Vagina (tissue), 2 donors: ENCODE data around the gene AURKAIP1. TPM values are rescaled to one million over a fixed set of nuclear protein-coding genes. Genes with fewer than 3 reads are reported as not detected.
"Not testable (repeated sequence)": the region's sequence is repeated elsewhere in the genome, so short reads cannot be mapped to it uniquely, and the experiment has no call there.

Experiments
- DNase-seq, 2 donors: peaks; one replicate each; pipeline ENCODE4 v3.0.0-alpha.2; 2017; ENCODE audit errors: extremely low spot score in 2 of 2
- H3K27ac ChIP-seq: fragments of 200-600 bp; sonication (generic); one replicate; pipeline ENCODE4 v1.5.1; 2019
- H3K27me3 ChIP-seq: fragments of 200-600 bp; sonication (generic); one replicate; pipeline ENCODE4 v1.5.1; 2019
- H3K36me3 ChIP-seq, 2 donors: fragments of 200-600 bp; sonication (generic); one replicate each; pipeline ENCODE4 v1.5.1; 2017 to 2019
- H3K4me1 ChIP-seq: fragments of 200-600 bp; sonication (generic); one replicate; pipeline ENCODE4 v1.5.1; 2019
- H3K4me3 ChIP-seq, 2 donors: fragments of 200-600 bp; sonication (generic); 1 replicate in 1 of 2; 2 replicates in 1 of 2; pipeline ENCODE4 v1.5.1; 2016 to 2019
- H3K9me3 ChIP-seq: fragments of 200-600 bp; sonication (generic); one replicate; pipeline ENCODE4 v1.5.1; 2019
- POLR2A ChIP-seq, 2 donors: fragments of 450-650 bp; IDR thresholded peaks; one replicate each; pipeline ENCODE4 v1.6.1; 2017; ENCODE audit warnings: antibody characterized with exemption in 2 of 2, mild to moderate bottlenecking in 2 of 2, moderate library complexity in 2 of 2
- POLR2AphosphoS5 ChIP-seq, 2 donors: sonication (generic); formaldehyde crosslinking; IDR thresholded peaks; one replicate each; pipeline ENCODE4 v1.9.0; 2017; ENCODE audit warnings: antibody characterized with exemption in 2 of 2, mild to moderate bottlenecking in 2 of 2, low read depth in 1 of 2; ENCODE audit not compliant: insufficient read depth in 1 of 2
- intact Hi-C: fragments of 100-400 bp; cut with DNase I; formaldehyde crosslinking; loops from one replicate; pipeline ENCODE4 v1.15.1; 2023
- total RNA-seq: library from RNA; depleted of rRNA; stranded (reverse); fragments of >200 nt; gene quantifications from one replicate; pipeline ENCODE4 v1.2.3, GENCODE V29; 2016
- TF ChIP-seq, protein P1 (sequence below), 3 experiments: fragments of 450-650 bp in 2 of 3; fragments of 200-600 bp in 1 of 3; sonication (generic) in 1 of 3; IDR thresholded peaks; one replicate each; pipeline ENCODE4 v1.5.1; 2017 to 2019; ENCODE audit warnings: antibody characterized with exemption in 3 of 3, mild to moderate bottlenecking in 2 of 3, moderate library complexity in 2 of 3

Gene AURKAIP1
- total RNA-seq, 1 donor from 2014 or later, result 94.5 TPM

DNA sequence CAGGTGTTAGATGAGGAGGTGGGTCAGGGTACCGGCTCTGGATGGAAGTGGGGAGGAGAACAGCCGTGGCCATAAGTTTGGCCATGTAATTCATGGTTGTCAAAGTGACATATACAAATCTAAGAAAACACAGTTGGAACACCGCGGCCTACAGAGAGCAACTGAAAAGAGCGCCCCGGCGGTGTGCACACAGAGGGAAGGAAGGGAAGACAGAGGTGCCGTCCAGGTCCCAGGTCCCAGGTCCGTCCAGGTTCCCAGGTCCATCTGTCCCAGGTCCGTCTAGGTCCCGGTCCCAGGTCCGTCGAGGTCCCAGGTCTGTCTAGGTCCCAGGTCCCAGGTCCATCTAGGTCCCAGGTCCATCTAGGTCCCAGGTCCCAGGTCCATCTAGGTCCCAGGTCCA lies 36.6 kb upstream of the AURKAIP1 start:
- DNase-seq, result no peak
- H3K27ac ChIP-seq, result no peak overlapping the region
- peaks cover 14% of the 10 kb centered on the region for H3K4me1 ChIP-seq
- H3K4me3 ChIP-seq, result no peak overlapping the region
- H3K9me3 ChIP-seq, result no peaks in the 10 kb centered on the region
- intact Hi-C loops, result no loop called here
- no peaks in the 10 kb centered on the region for H3K27me3 ChIP-seq
- H3K36me3 ChIP-seq, result no peaks in the 10 kb centered on the region
- TF ChIP-seq, protein P1, sequence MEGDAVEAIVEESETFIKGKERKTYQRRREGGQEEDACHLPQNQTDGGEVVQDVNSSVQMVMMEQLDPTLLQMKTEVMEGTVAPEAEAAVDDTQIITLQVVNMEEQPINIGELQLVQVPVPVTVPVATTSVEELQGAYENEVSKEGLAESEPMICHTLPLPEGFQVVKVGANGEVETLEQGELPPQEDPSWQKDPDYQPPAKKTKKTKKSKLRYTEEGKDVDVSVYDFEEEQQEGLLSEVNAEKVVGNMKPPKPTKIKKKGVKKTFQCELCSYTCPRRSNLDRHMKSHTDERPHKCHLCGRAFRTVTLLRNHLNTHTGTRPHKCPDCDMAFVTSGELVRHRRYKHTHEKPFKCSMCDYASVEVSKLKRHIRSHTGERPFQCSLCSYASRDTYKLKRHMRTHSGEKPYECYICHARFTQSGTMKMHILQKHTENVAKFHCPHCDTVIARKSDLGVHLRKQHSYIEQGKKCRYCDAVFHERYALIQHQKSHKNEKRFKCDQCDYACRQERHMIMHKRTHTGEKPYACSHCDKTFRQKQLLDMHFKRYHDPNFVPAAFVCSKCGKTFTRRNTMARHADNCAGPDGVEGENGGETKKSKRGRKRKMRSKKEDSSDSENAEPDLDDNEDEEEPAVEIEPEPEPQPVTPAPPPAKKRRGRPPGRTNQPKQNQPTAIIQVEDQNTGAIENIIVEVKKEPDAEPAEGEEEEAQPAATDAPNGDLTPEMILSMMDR (IDR thresholded peaks at IDR 0.05), result no peak
- TF ChIP-seq POLR2A (IDR thresholded peaks at IDR 0.05), result no peak
- TF ChIP-seq POLR2AphosphoS5 (IDR thresholded peaks at IDR 0.05; ENCODE audit: insufficient read depth in 1 of 2, low read depth in 1 of 2), result no peak

DNA sequence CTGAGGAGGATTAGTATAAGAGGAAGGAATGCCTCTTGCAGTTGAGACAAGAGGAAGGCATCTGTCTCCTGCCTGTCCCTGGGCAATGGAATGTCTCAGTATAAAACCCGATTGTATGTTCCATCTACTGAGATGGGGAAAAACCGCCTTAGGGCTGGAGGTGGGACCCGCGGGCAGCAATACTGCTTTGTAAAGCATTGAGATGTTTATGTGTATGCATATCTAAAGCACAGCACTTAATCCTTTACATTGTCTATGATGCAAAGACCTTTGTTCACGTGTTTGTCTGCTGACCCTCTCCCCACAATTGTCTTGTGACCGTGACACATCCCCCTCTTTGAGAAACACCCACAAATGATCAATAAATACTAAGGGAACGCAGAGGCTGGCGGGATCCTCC lies 35.2 kb upstream of the AURKAIP1 start:
- intact Hi-C loops, DNase-seq, H3K27ac ChIP-seq, H3K36me3 ChIP-seq, H3K27me3 ChIP-seq, H3K4me3 ChIP-seq, H3K9me3 ChIP-seq: not testable (repeated sequence)
- H3K4me1 ChIP-seq, result peaks cover 28% of the 10 kb centered on the region

DNA sequence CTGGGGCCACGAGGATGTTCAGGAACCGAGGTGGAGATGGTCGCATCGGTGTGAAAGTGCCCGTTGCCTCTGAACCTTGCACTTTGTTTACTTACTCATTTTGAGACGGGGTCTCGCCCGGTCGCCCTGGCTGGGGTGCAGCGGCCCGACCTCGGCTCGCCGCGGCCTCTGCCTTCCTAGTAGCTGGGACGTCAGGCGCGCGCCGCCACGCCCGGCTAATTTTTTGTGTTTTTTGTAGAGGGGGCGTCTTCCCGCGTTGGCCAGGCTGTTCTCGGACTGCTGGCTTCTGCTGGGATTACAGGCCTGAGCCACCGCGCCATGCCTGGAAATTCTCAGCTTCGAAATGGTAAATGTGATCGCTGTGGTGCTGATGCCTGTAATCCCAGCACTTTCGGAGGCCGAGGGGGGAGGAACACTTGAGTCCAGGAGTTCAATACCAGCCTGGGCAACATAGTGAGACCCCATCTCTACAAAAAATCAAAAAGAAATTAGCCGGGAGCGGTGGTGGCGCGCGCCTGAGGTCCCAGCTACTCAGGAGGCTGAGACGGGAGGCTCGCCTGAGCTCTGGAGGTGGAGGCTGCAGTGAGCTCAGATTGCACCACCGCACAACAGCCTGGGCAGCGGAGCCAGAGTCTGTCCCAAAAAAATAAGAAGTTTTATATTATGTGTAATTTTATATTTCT lies 32.8 kb upstream of the AURKAIP1 start:
- intact Hi-C loops, result no loop called here
- H3K9me3 ChIP-seq, result no peaks in the 10 kb centered on the region
- H3K27ac ChIP-seq, result peak overlapping the region; percentile 84
- H3K4me1 ChIP-seq, result peaks cover 32% of the 10 kb centered on the region
- H3K27me3 ChIP-seq, result no peaks in the 10 kb centered on the region
- H3K4me3 ChIP-seq, result peak overlapping the region; percentile 73 to 98
- peaks cover 0 to 22% of the 10 kb centered on the region in 2 donors for H3K36me3 ChIP-seq
- TF ChIP-seq POLR2AphosphoS5 (IDR thresholded peaks at IDR 0.05; ENCODE audit: insufficient read depth in 1 of 2, low read depth in 1 of 2) (no peak), POLR2A (IDR thresholded peaks at IDR 0.05) (no peak)
- TF ChIP-seq, protein P1 (IDR thresholded peaks at IDR 0.05), result no peak
- no peak for DNase-seq

DNA sequence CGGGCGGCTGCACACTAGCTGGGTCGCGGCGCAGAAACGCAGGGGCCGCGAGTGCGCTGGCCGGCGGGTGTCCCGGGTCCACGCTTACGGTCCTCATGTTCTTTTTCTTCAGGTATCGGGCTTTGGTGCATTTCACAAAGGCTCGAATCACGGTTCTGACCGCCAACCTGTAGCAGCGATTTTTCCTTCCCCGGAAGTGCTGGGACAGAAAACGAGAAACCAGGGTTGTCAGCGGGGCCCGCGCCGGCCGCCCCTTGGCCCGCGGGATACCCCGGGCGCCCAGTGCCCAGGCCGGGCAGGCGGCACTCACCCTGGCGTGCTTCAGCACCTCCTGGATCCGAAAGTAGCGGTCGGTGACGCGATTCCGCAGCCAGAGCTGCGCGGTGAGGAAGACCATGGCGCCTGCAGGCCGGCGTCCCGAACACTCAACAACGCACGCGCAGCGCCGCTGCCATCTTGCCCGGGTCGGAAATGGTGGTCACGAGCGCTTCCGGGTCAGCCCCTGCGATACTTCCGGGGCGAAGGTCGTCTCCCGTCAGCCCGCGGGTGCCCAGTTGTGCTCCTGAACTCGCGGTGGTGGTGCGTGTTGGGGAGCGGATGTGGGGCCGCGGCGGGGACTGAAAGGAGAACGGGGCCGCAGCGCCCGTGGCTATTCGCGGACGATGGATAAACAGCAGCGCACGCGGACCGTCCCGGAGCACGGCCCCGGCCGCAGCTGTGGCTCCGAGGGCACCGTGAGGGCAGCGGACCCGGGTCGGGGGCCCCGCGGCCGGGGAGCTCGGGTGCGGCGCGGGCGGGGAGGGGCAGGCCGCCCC lies 32.0 kb upstream of the AURKAIP1 start, which contains the start of gene MRPL20:
MRPL20 (minus strand) TSS at position 473 of the 815 bp plus-strand sequence; CDS start at position 397, 76 bp downstream.
- peaks cover 32% of the 10 kb centered on the region for H3K4me1 ChIP-seq
- no peak for DNase-seq

DNA sequence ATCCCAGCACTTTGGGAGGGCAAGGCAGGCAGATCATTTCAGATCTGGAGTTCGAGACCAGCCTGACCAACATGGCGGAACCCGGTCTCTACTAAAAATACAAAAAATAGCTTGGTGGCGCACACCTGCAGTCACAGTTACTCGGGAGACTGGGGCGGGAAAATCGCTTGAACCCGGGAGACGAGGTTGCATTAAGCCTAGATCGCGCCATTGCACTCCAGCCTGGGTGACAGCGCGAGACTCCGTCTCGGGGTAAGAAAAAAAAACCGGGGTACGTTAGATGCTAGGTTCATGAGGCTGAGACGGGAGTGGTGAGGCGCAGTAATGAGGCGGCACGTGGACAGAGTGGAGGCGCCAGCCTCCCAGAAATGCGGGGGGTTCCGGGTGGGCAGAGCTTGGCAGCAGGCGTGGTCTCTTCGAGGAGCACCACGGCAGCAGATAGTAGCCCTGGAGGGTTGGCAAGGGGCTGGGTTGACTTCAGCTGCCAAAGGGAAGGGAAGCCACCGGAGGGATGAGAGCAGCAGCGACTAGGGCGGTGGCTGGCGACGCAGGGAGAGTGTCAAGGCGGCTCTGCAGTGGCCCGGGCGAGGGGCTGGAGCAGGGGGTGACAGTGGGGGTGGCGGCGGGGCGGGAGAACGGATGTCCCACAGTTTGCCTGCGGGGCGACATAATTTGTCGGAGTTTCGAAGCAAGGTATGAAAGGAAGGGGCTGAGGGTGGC lies 31.3 kb upstream of the AURKAIP1 start:
- intact Hi-C loops, result no loop called here
- TF ChIP-seq, protein P1 (IDR thresholded peaks at IDR 0.05), result no peak
- TF ChIP-seq POLR2A (IDR thresholded peaks at IDR 0.05) (no peak), POLR2AphosphoS5 (IDR thresholded peaks at IDR 0.05; ENCODE audit: insufficient read depth in 1 of 2, low read depth in 1 of 2) (no peak)
- no peaks in the 10 kb centered on the region for H3K9me3 ChIP-seq
- H3K4me3 ChIP-seq, result peak overlapping the region; percentile 73 to 98
- no peak for DNase-seq
- H3K4me1 ChIP-seq, result peaks cover 33% of the 10 kb centered on the region
- peaks cover 0 to 36% of the 10 kb centered on the region in 2 donors for H3K36me3 ChIP-seq
- no peaks in the 10 kb centered on the region for H3K27me3 ChIP-seq
- peak overlapping the region; percentile 84 for H3K27ac ChIP-seq

More for the DNA sequence above, 32.0 kb upstream of the AURKAIP1 start, which contains the start of gene MRPL20:
- TF ChIP-seq, protein P1 (IDR thresholded peaks at IDR 0.05), result no peak
- TF ChIP-seq POLR2A (IDR thresholded peaks at IDR 0.05) (peak in 1 of 2 donors; percentile 36), POLR2AphosphoS5 (IDR thresholded peaks at IDR 0.05; ENCODE audit: insufficient read depth in 1 of 2, low read depth in 1 of 2) (peak; percentile 92 to 99)
- Histone ChIP-seq H3K36me3 (peaks cover 0 to 28% of the 10 kb centered on the region in 2 donors), H3K27me3 (no peaks in the 10 kb centered on the region), H3K27ac (peak within 1 kb of the TSS; percentile 84), H3K9me3 (no peaks in the 10 kb centered on the region), H3K4me3 (peak within 1 kb of the TSS; percentile 73 to 98)
- intact Hi-C loops, result no loop called here
